ENCODE measurements around the gene PLXNA4.

PLXNA4 gene

DNA sequence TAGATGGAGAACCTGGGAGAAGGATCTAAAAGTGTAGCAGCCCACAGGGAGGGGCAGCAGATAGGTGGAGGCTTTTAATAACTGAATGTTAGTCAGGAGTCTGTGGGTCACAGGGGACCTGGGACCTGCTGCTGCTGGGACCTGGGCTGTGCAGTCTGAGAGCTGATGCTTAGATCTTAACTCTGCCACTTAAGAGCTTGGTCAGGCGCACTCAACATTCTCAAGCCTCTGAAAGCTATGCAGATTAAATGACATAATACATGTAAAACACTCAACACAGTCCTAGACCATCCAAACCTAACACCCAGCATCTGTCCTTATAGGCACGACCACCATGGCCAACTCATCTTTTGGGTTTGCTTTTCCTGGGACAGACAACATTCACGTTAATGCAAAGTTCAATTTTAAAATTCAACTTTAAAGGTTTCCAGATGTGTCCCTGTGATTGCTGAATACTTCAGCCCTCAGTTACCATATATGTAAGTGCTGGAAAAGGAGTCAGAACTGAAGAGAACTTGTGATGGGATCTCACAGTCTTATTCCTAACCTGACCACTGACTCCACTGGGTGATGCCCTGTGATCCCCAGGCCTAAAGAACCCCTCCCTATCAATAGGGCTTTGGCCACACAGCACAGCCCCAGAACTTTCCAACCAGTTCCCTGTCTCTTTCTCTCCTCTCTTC lies 321.0 kb downstream of the PLXNA4 start:
- H2BK12ac ChIP-seq (ENCODE audit: low read length in 2 of 2) = no peak overlapping the region
- no peak overlapping the region for H3K4me2 ChIP-seq (ENCODE audit: low read length, poor library complexity, severe bottlenecking)
- H4K91ac ChIP-seq (ENCODE audit: low read length) = no peak overlapping the region
- WGBS = 83% methylated on average over 3 of the region's 3 CpGs
- H3K4me1 ChIP-seq (ENCODE audit: control insufficient read depth, insufficient read depth, low read depth, low read length) = peaks cover 5% of the 10 kb centered on the region
- H3K9ac ChIP-seq (ENCODE audit: low read length) = no peak overlapping the region
- DNase-seq = no peak
- no peaks in the 10 kb centered on the region for H3K36me3 ChIP-seq (ENCODE audit: control insufficient read depth in 1 of 2, insufficient read depth in 2 of 2, low read depth in 1 of 2, low read length in 2 of 2)
- no peak overlapping the region for H4K8ac ChIP-seq (ENCODE audit: low read length)
- no peak overlapping the region for H2AK5ac ChIP-seq (ENCODE audit: low read length, severe bottlenecking)
- H2BK15ac ChIP-seq (ENCODE audit: low read depth, poor library complexity, severe bottlenecking) = no peak overlapping the region
- no peaks in the 10 kb centered on the region for H3K79me1 ChIP-seq (replicated peaks; ENCODE audit: low read length, poor library complexity, severe bottlenecking)
- H3K9me3 ChIP-seq (ENCODE audit: control insufficient read depth, low read length) = no peaks in the 10 kb centered on the region
- H3K27me3 ChIP-seq (ENCODE audit: control insufficient read depth in 1 of 2, insufficient read depth in 1 of 2, low read length in 2 of 2) = no peaks in the 10 kb centered on the region
- H3K4me3 ChIP-seq (ENCODE audit: insufficient read depth in 1 of 2, low read depth in 1 of 2, low read length in 2 of 2) = no peak overlapping the region
- H2BK5ac ChIP-seq (ENCODE audit: low read depth, low read length, poor library complexity, severe bottlenecking) = no peak overlapping the region
- H3K27ac ChIP-seq (ENCODE audit: low read length, poor library complexity, severe bottlenecking) = no peak overlapping the region
- H2AFZ ChIP-seq (ENCODE audit: low read depth, low read length) = no peak overlapping the region
- H3K18ac ChIP-seq (ENCODE audit: low read depth in 1 of 2, low read length in 2 of 2) = no peak overlapping the region
- H3K14ac ChIP-seq (ENCODE audit: low read length in 2 of 2) = no peak overlapping the region
- H3K4ac ChIP-seq (ENCODE audit: low read depth in 1 of 2, low read length in 2 of 2) = no peak overlapping the region
- no peak overlapping the region for H3K23ac ChIP-seq (ENCODE audit: low read length in 2 of 2)
- no peak overlapping the region for H2BK120ac ChIP-seq (ENCODE audit: low read depth, low read length)

GRCh38 chr7:132254455-132254854 lies 321.8 kb downstream of the PLXNA4 start:
- Histone ChIP-seq H3K27me3 (ENCODE audit: control insufficient read depth in 1 of 2, insufficient read depth in 1 of 2, low read length in 2 of 2) (no peaks in the 10 kb centered on the region), H2AK5ac (ENCODE audit: low read length, severe bottlenecking) (no peak overlapping the region), H3K4me2 (ENCODE audit: low read length, poor library complexity, severe bottlenecking) (no peak overlapping the region), H4K8ac (ENCODE audit: low read length) (no peak overlapping the region), H2BK12ac (ENCODE audit: low read length in 2 of 2) (no peak overlapping the region), H3K4me1 (ENCODE audit: control insufficient read depth, insufficient read depth, low read depth, low read length) (peaks cover 5% of the 10 kb centered on the region), H2BK5ac (ENCODE audit: low read depth, low read length, poor library complexity, severe bottlenecking) (no peak overlapping the region), H3K4me3 (ENCODE audit: insufficient read depth in 1 of 2, low read depth in 1 of 2, low read length in 2 of 2) (no peak overlapping the region), H3K27ac (ENCODE audit: low read length, poor library complexity, severe bottlenecking) (no peak overlapping the region), H3K79me1 (replicated peaks; ENCODE audit: low read length, poor library complexity, severe bottlenecking) (no peaks in the 10 kb centered on the region), H3K9me3 (ENCODE audit: control insufficient read depth, low read length) (no peaks in the 10 kb centered on the region), H2BK15ac (ENCODE audit: low read depth, poor library complexity, severe bottlenecking) (no peak overlapping the region), H3K14ac (ENCODE audit: low read length in 2 of 2) (no peak overlapping the region), H3K4ac (ENCODE audit: low read depth in 1 of 2, low read length in 2 of 2) (no peak overlapping the region), H2BK120ac (ENCODE audit: low read depth, low read length) (no peak overlapping the region), H4K91ac (ENCODE audit: low read length) (no peak overlapping the region), H3K36me3 (ENCODE audit: control insufficient read depth in 1 of 2, insufficient read depth in 2 of 2, low read depth in 1 of 2, low read length in 2 of 2) (no peaks in the 10 kb centered on the region), H3K18ac (ENCODE audit: low read depth in 1 of 2, low read length in 2 of 2) (no peak overlapping the region), H2AFZ (ENCODE audit: low read depth, low read length) (no peak overlapping the region), H3K9ac (ENCODE audit: low read length) (no peak overlapping the region), H3K23ac (ENCODE audit: low read length in 2 of 2) (no peak overlapping the region)
- DNase-seq = no peak
- 90% methylated on average over 12 of the region's 12 CpGs for WGBS

DNA sequence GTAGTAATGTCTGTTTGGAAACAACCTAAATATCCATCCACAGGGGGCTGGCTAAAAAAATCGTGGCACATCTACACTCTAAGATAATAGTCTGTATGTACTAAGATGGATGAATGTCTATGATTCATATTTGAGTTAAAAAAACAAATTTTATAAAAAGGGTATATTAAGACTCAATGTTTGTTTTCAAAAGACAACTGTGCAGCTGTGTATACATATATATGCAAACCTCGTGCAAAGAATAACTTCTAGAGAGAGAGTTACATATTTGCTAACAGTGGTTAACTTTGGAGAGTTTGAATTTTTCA lies 323.5 kb downstream of the PLXNA4 start:
- Histone ChIP-seq H2BK5ac (ENCODE audit: low read depth, low read length, poor library complexity, severe bottlenecking) (no peak overlapping the region), H4K91ac (ENCODE audit: low read length) (no peak overlapping the region), H4K8ac (ENCODE audit: low read length) (no peak overlapping the region), H2BK12ac (ENCODE audit: low read length in 2 of 2) (no peak overlapping the region), H3K36me3 (ENCODE audit: control insufficient read depth in 1 of 2, insufficient read depth in 2 of 2, low read depth in 1 of 2, low read length in 2 of 2) (no peaks in the 10 kb centered on the region), H3K4me3 (ENCODE audit: insufficient read depth in 1 of 2, low read depth in 1 of 2, low read length in 2 of 2) (no peak overlapping the region), H3K4ac (ENCODE audit: low read depth in 1 of 2, low read length in 2 of 2) (no peak overlapping the region), H3K79me1 (replicated peaks; ENCODE audit: low read length, poor library complexity, severe bottlenecking) (no peaks in the 10 kb centered on the region), H3K4me2 (ENCODE audit: low read length, poor library complexity, severe bottlenecking) (no peak overlapping the region), H3K9me3 (ENCODE audit: control insufficient read depth, low read length) (no peaks in the 10 kb centered on the region), H3K9ac (ENCODE audit: low read length) (no peak overlapping the region), H3K14ac (ENCODE audit: low read length in 2 of 2) (no peak overlapping the region), H3K18ac (ENCODE audit: low read depth in 1 of 2, low read length in 2 of 2) (no peak overlapping the region), H2AFZ (ENCODE audit: low read depth, low read length) (no peak overlapping the region), H2BK120ac (ENCODE audit: low read depth, low read length) (no peak overlapping the region), H3K27me3 (ENCODE audit: control insufficient read depth in 1 of 2, insufficient read depth in 1 of 2, low read length in 2 of 2) (no peaks in the 10 kb centered on the region), H2AK5ac (ENCODE audit: low read length, severe bottlenecking) (no peak overlapping the region), H3K4me1 (ENCODE audit: control insufficient read depth, insufficient read depth, low read depth, low read length) (peaks cover 5% of the 10 kb centered on the region), H3K23ac (ENCODE audit: low read length in 2 of 2) (no peak overlapping the region), H3K27ac (ENCODE audit: low read length, poor library complexity, severe bottlenecking) (no peak overlapping the region), H2BK15ac (ENCODE audit: low read depth, poor library complexity, severe bottlenecking) (no peak overlapping the region)
- WGBS = no CpG with 5 or more reads among the region's 2 CpGs
- no peak for DNase-seq

DNA sequence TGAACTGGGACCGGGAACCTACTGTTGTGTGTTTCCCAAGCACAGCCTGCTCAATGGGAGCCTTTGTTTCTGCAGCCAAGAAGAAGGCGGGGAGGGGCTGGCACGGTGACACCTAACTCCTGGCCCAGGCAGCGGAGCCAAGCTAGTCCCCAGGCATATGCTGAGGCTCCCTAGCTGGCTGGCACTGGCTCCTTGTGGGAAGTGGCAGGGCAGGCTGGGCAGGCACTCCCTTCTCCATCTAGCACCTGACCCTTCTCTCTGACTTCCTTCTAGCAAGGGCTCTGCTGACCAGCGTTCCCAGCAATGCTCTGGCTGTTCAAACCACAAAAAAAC lies 325.0 kb downstream of the PLXNA4 start:
- Histone ChIP-seq H2AFZ (ENCODE audit: low read depth, low read length) (no peak overlapping the region), H2BK12ac (ENCODE audit: low read length in 2 of 2) (no peak overlapping the region), H3K36me3 (ENCODE audit: control insufficient read depth in 1 of 2, insufficient read depth in 2 of 2, low read depth in 1 of 2, low read length in 2 of 2) (no peaks in the 10 kb centered on the region), H2BK15ac (ENCODE audit: low read depth, poor library complexity, severe bottlenecking) (no peak overlapping the region), H3K4me1 (ENCODE audit: control insufficient read depth, insufficient read depth, low read depth, low read length) (peaks cover 5% of the 10 kb centered on the region), H3K4me2 (ENCODE audit: low read length, poor library complexity, severe bottlenecking) (no peak overlapping the region), H3K4me3 (ENCODE audit: insufficient read depth in 1 of 2, low read depth in 1 of 2, low read length in 2 of 2) (no peak overlapping the region), H3K9ac (ENCODE audit: low read length) (no peak overlapping the region), H3K9me3 (ENCODE audit: control insufficient read depth, low read length) (no peaks in the 10 kb centered on the region), H3K79me1 (replicated peaks; ENCODE audit: low read length, poor library complexity, severe bottlenecking) (no peaks in the 10 kb centered on the region), H4K91ac (ENCODE audit: low read length) (no peak overlapping the region), H3K18ac (ENCODE audit: low read depth in 1 of 2, low read length in 2 of 2) (no peak overlapping the region), H2BK5ac (ENCODE audit: low read depth, low read length, poor library complexity, severe bottlenecking) (no peak overlapping the region), H2BK120ac (ENCODE audit: low read depth, low read length) (no peak overlapping the region), H4K8ac (ENCODE audit: low read length) (no peak overlapping the region), H2AK5ac (ENCODE audit: low read length, severe bottlenecking) (no peak overlapping the region), H3K23ac (ENCODE audit: low read length in 2 of 2) (no peak overlapping the region), H3K27me3 (ENCODE audit: control insufficient read depth in 1 of 2, insufficient read depth in 1 of 2, low read length in 2 of 2) (no peaks in the 10 kb centered on the region), H3K27ac (ENCODE audit: low read length, poor library complexity, severe bottlenecking) (no peak overlapping the region), H3K4ac (ENCODE audit: low read depth in 1 of 2, low read length in 2 of 2) (no peak overlapping the region), H3K14ac (ENCODE audit: low read length in 2 of 2) (no peak overlapping the region)
- WGBS = 58% methylated on average over 5 of the region's 5 CpGs
- DNase-seq = no peak
